ENCODE results near the gene EIF2AK2. TPM values are rescaled to one million over a fixed set of nuclear protein-coding genes. Genes with fewer than 3 reads are reported as not detected.
A peak's percentile ranks its signal among the peaks of the same experiment; 100 is the strongest.

Gene EIF2AK2
- total and polyA plus RNA-seq, 4 donors: 7.5 to 40.1 (median 19.9) TPM

- WGBS, 2 donors: 0% methylated on average over 74 of the region's 74 CpGs
- Histone ChIP-seq H3K9ac (ENCODE audit: insufficient read depth in 1 of 2, low read length in 2 of 2) (peak within 1 kb of the TSS; percentile 31 to 94), H3K27me3 (ENCODE audit: control insufficient read depth in 3 of 3, insufficient read depth in 3 of 3, low read length in 2 of 3) (no peaks in the 10 kb centered on the region), H3K36me3 (ENCODE audit: control insufficient read depth in 4 of 4, insufficient read depth in 4 of 4, low read length in 4 of 4) (peaks cover 0 to 12% (median 1%) of the 10 kb centered on the region in 4 donors), H3K9me3 (ENCODE audit: control insufficient read depth in 4 of 4, insufficient read depth in 3 of 4, low read length in 3 of 4) (no peaks in the 10 kb centered on the region), H3K27ac (ENCODE audit: low read depth in 1 of 2, low read length in 1 of 2) (peak within 1 kb of the TSS; percentile 81 to 94), H3K4me1 (ENCODE audit: control insufficient read depth in 5 of 5, insufficient read depth in 5 of 5, low read length in 5 of 5) (peaks cover 0 to 19% (median 6%) of the 10 kb centered on the region in 5 donors), H3K4me3 (peak within 1 kb of the TSS; percentile 80)
- ATAC-seq (ENCODE audit: insufficient read depth, low FRiP score): peak; percentile 95
- peak; percentile 96 to 99 (median 98) for DNase-seq
- TF ChIP-seq CTCF (IDR thresholded peaks at IDR 0.05; ENCODE audit: control extremely low read depth, extremely low read depth): no peak
Observed at GRCh38 chr2:37083873-37084794, 72.6 kb downstream of the EIF2AK2 start, which contains the start of the genes GPATCH11 and HEATR5B. Gene GPATCH11 (plus strand): TSS chr2:37084518. CDS start chr2:37088382, 3,864 bp downstream. Gene HEATR5B (minus strand): TSS chr2:37084372. CDS start chr2:37083414, 958 bp downstream.

GRCh38 chr2:37080689-37081088 is 76.1 kb downstream of the EIF2AK2 start:
- H3K4me1 ChIP-seq (ENCODE audit: control insufficient read depth in 5 of 5, insufficient read depth in 5 of 5, low read length in 5 of 5): peaks cover 0 to 18% (median 6%) of the 10 kb centered on the region in 5 donors
- H3K27ac ChIP-seq (ENCODE audit: low read depth in 1 of 2, low read length in 1 of 2): peak overlapping the region in 1 of 2 donors; percentile 6
- H3K9me3 ChIP-seq (ENCODE audit: control insufficient read depth in 4 of 4, insufficient read depth in 3 of 4, low read length in 3 of 4): no peaks in the 10 kb centered on the region
- ATAC-seq (ENCODE audit: insufficient read depth, low FRiP score) (no peak), DNase-seq (no peak)
- TF ChIP-seq CTCF (IDR thresholded peaks at IDR 0.05; ENCODE audit: control extremely low read depth, extremely low read depth): no peak
- H3K36me3 ChIP-seq (ENCODE audit: control insufficient read depth in 4 of 4, insufficient read depth in 4 of 4, low read length in 4 of 4): peaks cover 2 to 24% (median 17%) of the 10 kb centered on the region in 4 donors
- H3K9ac ChIP-seq (ENCODE audit: insufficient read depth in 1 of 2, low read length in 2 of 2): no peak overlapping the region
- 17 to 27% methylated on average over 3 of the region's 3 CpGs for WGBS, 2 donors
- no peaks in the 10 kb centered on the region for H3K27me3 ChIP-seq (ENCODE audit: control insufficient read depth in 3 of 3, insufficient read depth in 3 of 3, low read length in 2 of 3)
- no peak overlapping the region for H3K4me3 ChIP-seq

GRCh38 chr2:37080266-37080665 is 76.5 kb downstream of the EIF2AK2 start:
- Histone ChIP-seq H3K27me3 (ENCODE audit: control insufficient read depth in 3 of 3, insufficient read depth in 3 of 3, low read length in 2 of 3) (no peaks in the 10 kb centered on the region), H3K9ac (ENCODE audit: insufficient read depth in 1 of 2, low read length in 2 of 2) (no peak overlapping the region), H3K9me3 (ENCODE audit: control insufficient read depth in 4 of 4, insufficient read depth in 3 of 4, low read length in 3 of 4) (no peaks in the 10 kb centered on the region), H3K36me3 (ENCODE audit: control insufficient read depth in 4 of 4, insufficient read depth in 4 of 4, low read length in 4 of 4) (peaks cover 4 to 26% (median 19%) of the 10 kb centered on the region in 4 donors), H3K27ac (ENCODE audit: low read depth in 1 of 2, low read length in 1 of 2) (no peak overlapping the region), H3K4me3 (no peak overlapping the region), H3K4me1 (ENCODE audit: control insufficient read depth in 5 of 5, insufficient read depth in 5 of 5, low read length in 5 of 5) (peaks cover 0 to 14% (median 6%) of the 10 kb centered on the region in 5 donors)
- DNase-seq: peak in 1 of 3 donors; percentile 4
- ATAC-seq (ENCODE audit: insufficient read depth, low FRiP score): no peak
- no peak for TF ChIP-seq CTCF (IDR thresholded peaks at IDR 0.05; ENCODE audit: control extremely low read depth, extremely low read depth)
- WGBS, 2 donors: 23 to 46% methylated on average over 2 of the region's 2 CpGs

All from lung (tissue), 12 donors.